SK-N-MC (cell line): ENCODE data around the gene PRX.
"Not testable (repeated sequence)": the region's sequence is repeated elsewhere in the genome, so short reads cannot be mapped to it uniquely, and the experiment has no call there.

Experiments
- DNase-seq: peaks from one replicate; pipeline ENCODE4 v3.0.0-alpha.2; 2011; ENCODE audit warnings: low read depth, low spot score
- H3K27ac ChIP-seq: fragments of 200-600 bp; sonication (generic); 2 replicates; pipeline ENCODE4 v1.5.1; 2016; ENCODE audit warnings: mixed run types
- H3K36me3 ChIP-seq: fragments of 200-600 bp; sonication (generic); 2 replicates; pipeline ENCODE4 v1.6.1; 2017; ENCODE audit warnings: antibody characterized with exemption, low read length, mixed read lengths; ENCODE audit not compliant: insufficient read depth
- H3K4me3 ChIP-seq: fragments of 200-600 bp; sonication (generic); 2 replicates; pipeline ENCODE4 v1.5.1; 2016
- H3K9ac ChIP-seq: fragments of 200-600 bp; sonication (generic); 2 replicates; pipeline ENCODE4 v1.8.0; 2017; ENCODE audit warnings: mixed run types, mixed read lengths; ENCODE audit not compliant: insufficient read length
- H3K9me3 ChIP-seq: fragments of 200-600 bp; sonication (generic); 2 replicates; pipeline ENCODE4 v1.6.1; 2017; ENCODE audit warnings: low read depth, mild to moderate bottlenecking, antibody characterized with exemption, low read length, moderate library complexity, mixed read lengths
- EZH2 ChIP-seq: fragments of 200-600 bp; sonication (generic); IDR thresholded peaks from one replicate; pipeline ENCODE4 v1.6.1; 2017; ENCODE audit warnings: antibody characterized with exemption
- FOXP2 ChIP-seq: optimal IDR thresholded peaks from 2 replicates; pipeline ENCODE3; 2011; ENCODE audit warnings: mild to moderate bottlenecking, moderate library complexity; ENCODE audit not compliant: insufficient read depth; ENCODE audit errors: extremely low read length, control extremely low read depth
- POLR2AphosphoS5 ChIP-seq: IDR thresholded peaks from 2 replicates; pipeline ENCODE4 v1.6.1; 2012; ENCODE audit warnings: mild to moderate bottlenecking, low read depth, low read length, borderline replicate concordance

PRX gene, protein sequence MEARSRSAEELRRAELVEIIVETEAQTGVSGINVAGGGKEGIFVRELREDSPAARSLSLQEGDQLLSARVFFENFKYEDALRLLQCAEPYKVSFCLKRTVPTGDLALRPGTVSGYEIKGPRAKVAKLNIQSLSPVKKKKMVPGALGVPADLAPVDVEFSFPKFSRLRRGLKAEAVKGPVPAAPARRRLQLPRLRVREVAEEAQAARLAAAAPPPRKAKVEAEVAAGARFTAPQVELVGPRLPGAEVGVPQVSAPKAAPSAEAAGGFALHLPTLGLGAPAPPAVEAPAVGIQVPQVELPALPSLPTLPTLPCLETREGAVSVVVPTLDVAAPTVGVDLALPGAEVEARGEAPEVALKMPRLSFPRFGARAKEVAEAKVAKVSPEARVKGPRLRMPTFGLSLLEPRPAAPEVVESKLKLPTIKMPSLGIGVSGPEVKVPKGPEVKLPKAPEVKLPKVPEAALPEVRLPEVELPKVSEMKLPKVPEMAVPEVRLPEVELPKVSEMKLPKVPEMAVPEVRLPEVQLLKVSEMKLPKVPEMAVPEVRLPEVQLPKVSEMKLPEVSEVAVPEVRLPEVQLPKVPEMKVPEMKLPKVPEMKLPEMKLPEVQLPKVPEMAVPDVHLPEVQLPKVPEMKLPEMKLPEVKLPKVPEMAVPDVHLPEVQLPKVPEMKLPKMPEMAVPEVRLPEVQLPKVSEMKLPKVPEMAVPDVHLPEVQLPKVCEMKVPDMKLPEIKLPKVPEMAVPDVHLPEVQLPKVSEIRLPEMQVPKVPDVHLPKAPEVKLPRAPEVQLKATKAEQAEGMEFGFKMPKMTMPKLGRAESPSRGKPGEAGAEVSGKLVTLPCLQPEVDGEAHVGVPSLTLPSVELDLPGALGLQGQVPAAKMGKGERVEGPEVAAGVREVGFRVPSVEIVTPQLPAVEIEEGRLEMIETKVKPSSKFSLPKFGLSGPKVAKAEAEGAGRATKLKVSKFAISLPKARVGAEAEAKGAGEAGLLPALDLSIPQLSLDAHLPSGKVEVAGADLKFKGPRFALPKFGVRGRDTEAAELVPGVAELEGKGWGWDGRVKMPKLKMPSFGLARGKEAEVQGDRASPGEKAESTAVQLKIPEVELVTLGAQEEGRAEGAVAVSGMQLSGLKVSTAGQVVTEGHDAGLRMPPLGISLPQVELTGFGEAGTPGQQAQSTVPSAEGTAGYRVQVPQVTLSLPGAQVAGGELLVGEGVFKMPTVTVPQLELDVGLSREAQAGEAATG (N-terminal part only)

DNA sequence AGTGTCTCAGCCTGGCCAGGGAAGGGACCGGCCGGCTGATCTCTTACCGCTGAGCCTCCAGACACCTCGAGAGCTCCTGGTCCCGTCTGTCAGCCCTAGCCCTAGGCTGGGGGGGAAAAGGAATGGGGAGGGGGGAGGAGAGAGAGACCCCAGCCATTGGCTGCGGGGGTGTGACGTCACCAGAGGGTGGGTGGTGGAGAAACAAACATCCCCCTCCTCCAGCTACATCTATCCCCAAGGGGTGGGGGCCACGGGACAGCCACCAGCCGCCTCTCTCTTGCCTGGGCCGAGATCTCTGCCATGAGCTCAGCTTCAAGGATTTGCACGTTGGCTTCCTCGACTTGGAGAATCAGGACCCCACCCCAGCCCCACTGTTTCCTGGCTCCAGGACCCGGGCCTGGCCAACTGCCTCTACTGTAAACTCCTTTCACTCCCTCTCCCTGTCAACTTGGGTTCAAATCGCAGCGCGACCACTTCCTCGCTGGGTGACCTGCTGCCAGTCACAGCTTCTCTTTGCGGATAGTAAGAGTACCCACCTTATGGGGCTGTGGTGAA, at the start of gene PRX:
PRX (minus strand) TSS at position 88 of the 555 bp plus-strand sequence. CDS start 5,446 bp downstream, outside the sequence.
- DNase-seq: no peak
- TF ChIP-seq POLR2AphosphoS5: no peak
- no peak for TF ChIP-seq EZH2
- TF ChIP-seq FOXP2: no peak
- Histone ChIP-seq H3K9ac (peak within 1 kb of the TSS; percentile 62), H3K36me3 (no peaks in the 10 kb centered on the region), H3K4me3 (no peak within 1 kb of the TSS), H3K9me3 (no peaks in the 10 kb centered on the region), H3K27ac (peak within 1 kb of the TSS; percentile 53)

DNA sequence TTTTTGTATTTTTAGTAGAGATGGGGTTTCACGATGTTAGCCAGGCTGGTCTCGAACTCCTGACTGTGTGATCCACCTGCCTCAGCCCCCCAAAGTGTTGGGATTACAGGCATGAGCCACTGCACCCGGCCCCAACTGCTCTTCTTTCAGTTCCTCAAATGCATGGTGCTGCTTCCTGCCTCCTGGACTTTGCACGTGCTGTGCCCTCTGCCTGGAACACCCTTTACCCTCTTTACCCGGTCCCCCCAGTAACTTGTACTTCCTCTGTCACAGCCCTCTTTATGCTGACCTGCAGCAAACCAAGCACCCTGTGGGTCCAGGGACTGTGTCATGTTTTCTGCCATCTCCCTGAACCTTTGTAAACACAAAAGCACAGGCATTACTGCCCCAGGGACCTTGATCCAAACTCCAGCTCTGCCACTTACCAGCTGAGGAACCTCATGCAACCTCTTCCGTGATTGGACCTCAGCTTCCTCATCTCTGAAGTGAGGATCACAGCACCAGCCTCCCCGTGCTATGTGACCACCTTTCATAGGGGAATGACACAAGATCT, 48.6 kb upstream of the PRX start:
- Histone ChIP-seq H3K36me3 (no peaks in the 10 kb centered on the region), H3K27ac (no peak overlapping the region), H3K9me3 (no peaks in the 10 kb centered on the region), H3K9ac (no peak overlapping the region), H3K4me3 (no peak overlapping the region)
- TF ChIP-seq FOXP2: no peak
- TF ChIP-seq EZH2: no peak
- no peak for DNase-seq

DNA sequence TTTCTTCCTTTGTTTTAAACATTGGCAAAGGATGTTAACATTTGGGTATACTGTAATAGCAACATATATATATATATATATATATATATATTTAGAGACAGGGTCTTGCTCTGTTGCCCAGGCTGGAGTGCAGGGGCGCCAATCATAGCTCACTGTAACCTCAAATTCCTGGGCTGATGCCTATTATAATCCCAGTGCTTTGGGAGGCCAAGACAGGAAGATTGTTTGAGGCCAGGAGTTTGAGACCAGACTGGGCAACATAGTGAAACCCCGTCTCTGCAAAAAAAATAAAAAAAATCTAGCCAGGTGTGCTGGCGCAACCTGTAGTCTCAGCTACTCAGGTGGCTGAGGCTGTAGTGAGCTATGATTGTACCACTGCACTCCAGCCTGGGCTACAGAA, 47.0 kb upstream of the PRX start:
- no peak for DNase-seq
- no peak for TF ChIP-seq FOXP2
- TF ChIP-seq EZH2: no peak
- no peak for TF ChIP-seq POLR2AphosphoS5
- H3K9ac ChIP-seq: no peak overlapping the region
- H3K27ac ChIP-seq: no peak overlapping the region
- no peaks in the 10 kb centered on the region for H3K36me3 ChIP-seq
- no peak overlapping the region for H3K4me3 ChIP-seq
- H3K9me3 ChIP-seq: no peaks in the 10 kb centered on the region

DNA sequence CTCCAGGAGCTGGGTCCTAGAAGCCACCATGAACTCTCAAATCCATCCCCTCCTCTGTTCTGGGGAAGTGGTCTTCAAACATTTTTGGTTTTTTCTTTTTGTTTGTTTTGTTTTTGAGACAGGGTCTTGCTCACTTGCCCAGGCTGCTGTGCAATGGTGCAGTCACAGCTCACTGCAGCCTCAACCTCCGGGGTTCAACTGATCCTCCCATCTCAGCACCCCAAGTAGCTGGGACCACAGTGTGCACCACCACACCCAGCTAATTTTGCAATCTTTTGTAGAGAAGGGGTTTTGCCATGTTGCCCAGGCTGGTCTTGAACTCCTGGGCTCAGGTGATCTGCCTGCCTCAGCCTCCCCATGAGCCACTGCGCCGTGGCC, 45.4 kb upstream of the PRX start:
- no peak for DNase-seq
- Histone ChIP-seq H3K9me3 (no peaks in the 10 kb centered on the region), H3K27ac (no peak overlapping the region)

DNA sequence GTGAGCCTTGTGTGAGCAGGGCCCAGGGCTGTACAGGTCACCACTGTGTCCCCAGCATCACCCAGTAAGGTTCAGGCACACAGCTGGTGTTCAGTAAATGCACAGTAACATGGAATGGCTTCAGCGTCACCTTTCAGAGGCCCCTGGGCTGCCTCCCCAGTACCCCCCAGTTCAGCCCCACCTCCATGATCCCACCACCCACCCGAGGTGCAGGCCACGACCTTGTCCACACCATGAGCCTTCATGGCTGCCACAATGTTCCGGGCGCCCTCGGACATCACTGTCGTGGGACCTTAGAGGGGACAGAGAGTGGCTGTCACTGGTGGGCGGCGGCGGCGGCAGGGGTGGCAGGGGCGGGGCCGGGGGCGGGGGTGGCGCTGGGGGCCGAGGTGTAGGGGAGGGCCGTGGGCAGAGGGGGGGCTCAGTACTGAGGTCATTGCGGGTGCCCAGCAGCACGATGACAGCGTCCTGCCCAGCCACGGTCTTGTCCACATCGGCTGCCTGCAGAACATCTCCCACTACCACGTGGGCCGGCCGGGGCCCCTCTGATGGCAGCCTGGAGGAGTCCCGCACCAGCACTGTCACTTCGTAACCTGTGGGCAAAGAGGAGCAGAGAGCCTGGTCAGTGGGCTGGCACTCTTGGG, 44.9 kb upstream of the PRX start:
- no peaks in the 10 kb centered on the region for H3K9me3 ChIP-seq
- no peak overlapping the region for H3K27ac ChIP-seq
- H3K4me3 ChIP-seq: no peak overlapping the region
- no peaks in the 10 kb centered on the region for H3K36me3 ChIP-seq
- no peak for DNase-seq
- no peak overlapping the region for H3K9ac ChIP-seq
- no peak for TF ChIP-seq POLR2AphosphoS5
- no peak for TF ChIP-seq FOXP2
- no peak for TF ChIP-seq EZH2

More for the DNA sequence above, 45.4 kb upstream of the PRX start:
- Histone ChIP-seq H3K36me3 (no peaks in the 10 kb centered on the region), H3K4me3 (no peak overlapping the region), H3K9ac (no peak overlapping the region)
- TF ChIP-seq EZH2 (no peak), POLR2AphosphoS5 (no peak), FOXP2 (no peak)

DNA sequence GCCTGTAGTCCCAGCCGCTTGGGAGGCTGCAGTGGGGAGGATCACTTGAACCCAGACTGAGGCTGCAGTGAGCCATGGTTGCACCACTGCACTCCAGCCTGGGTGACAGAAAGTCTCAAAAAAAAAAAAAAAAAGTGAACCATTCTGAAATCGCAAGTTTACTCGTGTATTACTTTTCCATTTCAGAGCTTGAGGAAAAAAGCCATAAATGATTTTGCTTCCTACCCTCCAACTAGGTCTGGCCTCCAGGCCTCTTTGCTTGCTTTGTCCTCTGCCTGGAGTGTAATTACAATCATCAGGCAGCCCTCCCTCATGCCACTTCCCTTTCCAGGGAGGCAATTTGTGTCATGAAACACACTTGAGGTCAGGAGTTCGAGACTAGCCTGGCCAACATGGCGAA, 43.9 kb upstream of the PRX start:
- Histone ChIP-seq H3K9ac (no peak overlapping the region), H3K4me3 (no peak overlapping the region), H3K27ac (no peak overlapping the region), H3K9me3 (no peaks in the 10 kb centered on the region), H3K36me3 (no peaks in the 10 kb centered on the region)
- DNase-seq: no peak
- TF ChIP-seq FOXP2: no peak
- TF ChIP-seq EZH2: no peak
- no peak for TF ChIP-seq POLR2AphosphoS5

DNA sequence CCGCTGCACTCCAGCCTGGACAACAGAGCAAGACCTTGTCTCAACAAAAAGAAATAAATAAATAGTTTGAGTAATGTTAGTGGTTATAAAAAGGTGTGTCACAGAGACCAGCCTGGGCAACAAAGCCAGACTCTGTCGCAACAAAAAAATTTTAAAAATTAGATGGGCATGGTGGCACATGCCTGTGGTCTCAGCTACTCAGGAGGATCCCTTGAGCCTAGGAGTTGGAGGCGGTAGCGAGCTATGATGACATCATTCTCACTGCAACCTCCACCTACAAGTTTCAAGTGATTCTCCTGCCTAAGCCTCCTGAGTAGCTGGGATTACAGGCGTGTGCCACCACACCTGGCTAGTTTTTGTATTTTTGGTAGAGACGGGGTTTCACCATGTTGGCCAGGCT, 40.8 kb upstream of the PRX start:
- not testable (repeated sequence) for DNase-seq, H3K27ac ChIP-seq

DNA sequence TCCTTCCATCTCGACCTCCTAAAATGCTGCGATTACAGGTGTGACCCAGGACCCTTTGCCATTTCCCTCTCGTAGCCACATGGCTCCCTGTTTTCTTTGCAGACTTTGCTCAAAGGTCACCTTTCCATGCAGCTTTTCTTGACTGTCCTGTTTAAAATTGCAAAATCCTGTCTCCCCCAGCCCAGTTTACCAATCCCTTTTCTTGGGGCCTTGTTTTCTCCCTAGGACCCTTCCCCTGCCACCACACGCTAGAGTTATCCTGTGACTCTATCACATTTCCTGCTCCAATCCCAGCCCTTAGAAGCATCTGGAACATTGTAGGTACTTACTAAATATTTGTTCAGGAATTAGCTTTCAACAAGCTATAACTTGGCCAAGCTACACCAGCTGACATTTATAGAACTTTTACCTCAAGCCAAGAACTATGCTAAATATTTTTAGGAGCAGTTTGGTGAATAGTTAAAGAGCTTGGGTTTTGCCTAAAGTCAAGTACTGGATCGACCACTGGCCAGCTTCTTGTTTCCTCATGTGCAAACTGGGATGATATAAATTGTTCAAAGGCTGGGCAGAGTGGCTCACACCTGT, 40.1 kb upstream of the PRX start:
- Histone ChIP-seq H3K36me3 (no peaks in the 10 kb centered on the region), H3K9me3 (no peaks in the 10 kb centered on the region), H3K4me3 (no peak overlapping the region), H3K9ac (no peak overlapping the region), H3K27ac (no peak overlapping the region)
- TF ChIP-seq POLR2AphosphoS5: no peak
- no peak for TF ChIP-seq EZH2
- TF ChIP-seq FOXP2: no peak
- DNase-seq: no peak

More for the DNA sequence above, 40.8 kb upstream of the PRX start:
- not testable (repeated sequence) for H3K9ac ChIP-seq, H3K4me3 ChIP-seq, H3K36me3 ChIP-seq, H3K9me3 ChIP-seq
